GM18505 (cell line): ENCODE measurements around the gene KCNK1.

ENCODE experiments used
- ATAC-seq: cut with Tn5 transposase; IDR thresholded peaks from one replicate; pipeline ENCODE4 v1.9.1; 2021; ENCODE audit not compliant: unreplicated experiment
- POLR2A ChIP-seq: IDR thresholded peaks from 4 replicates; pipeline ENCODE4 v1.6.1; 2011; ENCODE audit warnings: borderline replicate concordance; ENCODE audit not compliant: insufficient read depth, insufficient read length; ENCODE audit errors: extremely low read depth

The KCNK1 gene

DNA sequence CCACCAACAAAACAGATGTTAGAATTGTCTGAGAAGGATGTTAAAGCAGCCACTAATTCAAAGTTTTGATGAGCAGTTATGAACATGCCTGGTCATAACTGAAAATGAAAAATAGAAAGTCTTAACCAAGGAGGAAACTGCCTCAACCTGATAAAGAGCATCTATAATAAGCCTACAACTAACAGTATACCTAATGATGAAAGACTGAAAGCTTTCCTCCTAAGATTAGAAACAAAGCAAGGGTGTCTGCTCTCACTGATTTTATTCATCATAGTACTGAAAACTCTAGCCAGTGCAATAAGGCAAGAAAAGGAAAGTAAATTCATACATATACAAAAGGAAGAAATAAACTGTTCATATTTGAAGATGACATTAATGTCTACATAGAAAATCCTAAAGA lies 82.0 kb downstream of the KCNK1 start:
- no peak for TF ChIP-seq POLR2A
- ATAC-seq: no peak

DNA sequence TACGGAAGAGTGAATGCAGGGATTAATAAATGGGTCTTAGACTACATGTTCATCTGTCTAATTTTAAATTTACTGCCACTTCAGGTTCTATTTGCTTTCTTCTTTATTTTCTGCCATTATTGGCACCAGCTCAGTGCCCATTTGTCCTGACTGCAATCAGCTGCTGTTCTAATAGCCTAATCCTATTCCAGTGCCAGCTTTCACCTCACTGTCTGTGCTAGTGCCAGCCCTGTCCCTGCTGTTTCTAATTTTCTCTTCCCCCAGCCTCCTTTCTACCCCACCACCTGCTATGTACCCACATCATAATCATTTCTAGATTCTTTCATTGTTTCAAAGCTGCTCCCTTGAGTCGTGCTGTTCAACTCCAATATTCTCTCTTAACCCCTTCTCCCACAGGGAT lies 86.4 kb downstream of the KCNK1 start:
- no peak for TF ChIP-seq POLR2A
- ATAC-seq: no peak

DNA sequence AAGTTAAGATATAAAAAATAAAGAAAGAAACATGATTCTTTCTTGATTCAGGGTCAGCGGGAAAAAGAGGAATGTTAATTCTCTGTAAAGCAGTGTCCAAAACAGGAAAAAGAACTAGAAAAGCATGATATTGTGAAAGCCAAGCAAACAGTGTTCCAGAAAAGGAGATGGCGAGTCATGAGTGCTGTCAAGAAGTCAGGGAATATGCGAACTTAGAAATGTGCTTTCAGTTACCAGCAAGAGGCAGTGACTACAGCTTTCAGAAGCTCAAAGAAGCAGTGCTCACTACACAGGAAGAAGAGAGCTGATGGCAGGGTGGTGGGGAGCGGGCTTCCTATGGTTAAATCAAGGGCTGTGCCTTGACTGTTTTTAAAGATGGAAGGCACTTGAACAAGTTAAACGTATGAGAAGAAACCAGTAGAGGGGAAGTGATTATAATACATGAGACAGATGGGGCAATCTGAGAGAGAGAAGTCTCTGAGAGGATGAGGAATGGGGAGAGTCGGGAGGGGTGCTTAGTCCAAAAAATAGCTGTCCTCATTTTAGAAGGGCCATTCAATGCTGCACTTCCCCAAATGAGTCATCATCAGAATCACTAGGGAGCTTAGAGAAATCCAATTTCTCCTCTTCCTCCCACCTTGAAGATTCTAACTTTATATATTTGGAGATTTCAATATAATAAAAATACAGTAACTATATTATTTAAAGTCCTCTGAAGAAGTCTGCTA lies 90.4 kb downstream of the KCNK1 start:
- TF ChIP-seq POLR2A: no peak
- no peak for ATAC-seq

DNA sequence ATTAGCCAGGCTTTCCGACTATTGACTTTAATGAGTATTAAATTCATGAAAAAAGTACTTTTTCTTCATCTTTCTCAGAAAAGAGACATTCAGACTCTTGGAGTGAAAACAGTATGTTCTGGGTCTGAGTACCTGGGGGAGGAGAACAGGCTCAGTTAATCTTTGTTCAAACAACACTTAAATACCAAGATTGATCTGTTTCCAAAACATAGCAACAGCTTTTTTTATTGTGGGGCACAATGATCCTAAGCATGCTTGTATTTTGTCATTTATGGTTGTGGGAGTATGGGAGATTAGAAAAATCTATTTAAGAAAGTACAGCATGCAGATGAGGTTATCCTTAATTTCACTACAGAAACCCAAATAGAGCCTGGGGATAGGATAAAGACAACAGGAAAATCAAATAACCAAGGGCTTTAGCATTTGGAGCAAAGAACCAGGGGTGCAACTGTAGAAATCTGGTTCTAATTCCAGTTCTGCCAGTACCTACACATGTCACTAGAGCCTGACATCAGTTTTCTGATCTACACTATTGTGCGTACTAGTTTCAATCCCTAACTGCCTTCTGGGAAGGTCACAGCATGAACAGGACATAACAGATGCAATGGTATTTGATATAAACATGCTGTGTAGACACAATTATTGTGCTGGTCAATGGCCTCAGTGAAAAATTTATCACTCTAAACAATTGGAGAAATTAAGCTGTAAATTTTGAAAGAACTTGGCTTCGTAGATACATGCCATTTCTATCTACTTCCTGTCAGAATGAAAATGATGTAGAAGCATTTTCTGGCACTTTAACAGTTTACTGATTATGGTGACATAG lies 91.2 kb downstream of the KCNK1 start:
- no peak for ATAC-seq

DNA sequence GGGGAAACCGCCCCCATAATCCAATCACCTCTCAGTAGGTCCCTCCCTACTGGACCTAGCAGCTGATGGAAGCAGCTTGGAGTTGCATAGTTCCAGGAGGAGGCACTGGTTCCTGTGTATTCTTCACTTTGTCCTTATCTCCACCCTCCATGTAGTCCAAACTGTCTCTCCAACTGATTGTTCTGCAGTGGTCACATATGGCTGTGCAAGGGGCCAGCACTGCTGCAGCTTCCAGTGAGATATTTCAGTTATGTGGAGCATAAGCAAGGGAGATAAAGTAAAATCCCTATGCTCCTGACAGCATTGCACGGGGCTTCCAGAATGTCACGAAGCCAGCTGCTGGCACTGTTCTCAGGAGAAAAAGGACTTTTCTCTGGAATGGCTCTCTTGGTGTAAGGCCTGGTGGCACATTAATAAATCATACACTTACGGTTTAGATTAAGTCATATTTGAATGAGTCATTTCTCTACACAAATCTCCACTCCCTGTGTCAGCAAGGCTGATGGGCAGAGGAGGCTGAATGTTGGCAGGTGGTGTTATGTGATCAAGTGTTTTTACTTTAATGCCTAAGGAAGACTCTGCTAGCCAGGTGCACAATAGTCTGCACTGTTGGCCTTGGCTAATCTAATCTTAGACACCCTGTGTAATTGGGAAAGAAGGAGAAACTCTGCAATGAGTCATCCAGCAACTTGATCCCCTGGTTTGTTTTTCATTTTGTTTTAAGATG lies 93.4 kb downstream of the KCNK1 start:
- no peak for TF ChIP-seq POLR2A
- no peak for ATAC-seq

More for the DNA sequence above, 91.2 kb downstream of the KCNK1 start:
- no peak for TF ChIP-seq POLR2A

DNA sequence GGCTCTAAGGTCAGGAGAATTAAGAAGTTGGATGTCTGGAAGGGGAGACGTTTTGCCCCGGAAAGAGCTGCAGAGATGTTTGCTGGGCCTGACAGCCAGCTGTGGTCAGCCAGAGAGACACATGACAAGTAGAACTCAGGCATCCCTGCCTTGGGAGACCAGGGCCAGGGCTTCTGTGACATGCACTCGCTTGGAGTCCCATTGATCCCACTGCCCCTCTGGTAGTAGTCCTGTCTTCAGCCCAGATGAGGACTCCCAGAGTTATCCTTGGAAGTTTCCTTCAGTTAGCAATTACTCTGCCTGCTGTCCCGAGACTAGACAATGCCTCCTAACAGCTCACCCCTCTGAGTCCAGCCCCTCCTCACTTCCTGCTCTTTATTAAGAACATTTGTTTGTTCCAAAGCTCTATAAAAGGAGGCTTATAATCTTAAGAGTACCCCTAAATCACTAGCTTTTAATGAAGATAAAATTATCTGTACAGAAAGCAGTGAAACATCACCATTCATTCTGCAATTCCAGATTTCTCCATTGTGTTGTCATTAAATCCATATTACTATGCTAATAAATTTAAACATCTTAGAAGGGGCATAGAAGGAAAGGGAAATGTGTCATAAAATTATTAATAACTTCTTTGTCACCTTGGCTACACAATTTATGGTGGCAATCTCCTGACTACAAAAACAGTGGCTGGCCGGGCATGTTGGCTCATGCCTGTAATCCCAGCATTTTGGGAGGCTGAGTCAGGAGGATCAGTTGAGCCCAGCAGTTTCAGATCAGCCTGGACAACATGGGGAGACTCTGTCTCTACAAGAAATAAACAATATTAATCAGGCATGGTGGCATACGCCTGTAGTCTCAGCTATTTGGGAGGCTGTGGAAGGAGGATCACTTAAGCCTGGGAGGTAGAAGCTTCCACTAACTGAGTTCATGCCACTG lies 94.2 kb downstream of the KCNK1 start:
- no peak for ATAC-seq
- no peak for TF ChIP-seq POLR2A

DNA sequence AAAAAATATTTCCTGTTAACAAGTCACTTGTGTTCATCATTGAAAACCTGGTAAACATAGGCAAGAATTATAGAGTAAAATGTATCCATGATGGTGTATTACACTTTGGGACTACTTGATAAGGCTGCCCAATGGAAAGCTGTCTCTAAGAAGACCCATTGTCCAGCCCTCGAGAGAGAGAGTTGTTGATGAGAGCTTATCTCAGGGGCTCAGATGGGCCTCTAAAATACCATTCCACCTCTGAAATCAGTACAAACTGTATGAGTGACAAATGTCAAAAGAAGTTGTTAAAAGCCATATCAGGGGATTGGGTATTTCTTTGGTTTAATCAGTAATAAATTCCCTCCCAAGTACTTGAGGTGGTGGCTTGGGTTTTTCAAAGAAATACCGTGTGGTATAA lies 96.1 kb downstream of the KCNK1 start:
- no peak for ATAC-seq
- TF ChIP-seq POLR2A: no peak

DNA sequence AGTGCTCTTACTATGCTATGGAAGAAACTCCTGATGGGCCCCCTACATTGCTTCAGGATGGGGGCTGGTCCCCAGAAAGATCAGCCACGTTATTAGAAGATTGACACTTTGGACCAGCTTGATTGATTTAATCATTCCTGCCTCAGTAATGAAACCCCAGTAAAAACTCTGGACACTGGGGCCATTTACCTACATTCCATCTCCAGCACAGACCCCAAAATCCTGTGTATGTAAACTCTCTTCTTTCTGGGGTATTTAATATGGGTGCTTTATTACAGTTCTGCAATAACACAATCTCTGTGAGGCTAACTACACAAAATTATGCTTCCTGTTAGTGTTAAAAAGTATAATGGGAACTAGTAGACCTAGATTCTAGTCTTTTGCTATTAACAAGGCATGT lies 96.6 kb downstream of the KCNK1 start:
- no peak for TF ChIP-seq POLR2A
- no peak for ATAC-seq

DNA sequence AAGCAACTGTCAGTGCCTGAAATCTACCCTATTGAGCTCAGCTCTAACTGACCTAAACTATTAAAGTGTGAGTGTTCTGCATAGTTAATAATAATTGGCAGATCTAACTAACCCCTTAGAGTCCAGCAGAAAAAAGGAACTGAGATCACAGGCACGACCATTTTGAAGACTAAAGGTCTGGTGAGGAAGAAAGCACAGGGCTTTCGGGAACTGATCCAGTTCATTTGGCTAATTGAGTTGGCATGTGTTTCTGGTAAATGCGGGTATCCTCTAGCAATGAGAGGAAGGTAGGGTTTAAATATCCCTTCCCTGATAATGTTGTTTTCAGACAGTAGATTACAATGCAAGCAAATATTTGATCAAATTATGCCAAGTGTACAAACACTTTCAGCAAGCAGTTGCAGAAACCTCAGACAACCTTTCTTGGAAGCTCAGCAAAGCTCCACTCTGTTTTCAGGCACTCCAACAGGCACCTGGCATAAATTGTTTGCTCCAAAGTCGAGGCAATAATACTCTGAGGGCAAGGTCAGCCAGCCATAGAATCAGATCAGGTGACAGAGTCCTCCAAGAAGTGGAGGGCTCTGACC lies 100.8 kb downstream of the KCNK1 start:
- TF ChIP-seq POLR2A: no peak
- no peak for ATAC-seq

DNA sequence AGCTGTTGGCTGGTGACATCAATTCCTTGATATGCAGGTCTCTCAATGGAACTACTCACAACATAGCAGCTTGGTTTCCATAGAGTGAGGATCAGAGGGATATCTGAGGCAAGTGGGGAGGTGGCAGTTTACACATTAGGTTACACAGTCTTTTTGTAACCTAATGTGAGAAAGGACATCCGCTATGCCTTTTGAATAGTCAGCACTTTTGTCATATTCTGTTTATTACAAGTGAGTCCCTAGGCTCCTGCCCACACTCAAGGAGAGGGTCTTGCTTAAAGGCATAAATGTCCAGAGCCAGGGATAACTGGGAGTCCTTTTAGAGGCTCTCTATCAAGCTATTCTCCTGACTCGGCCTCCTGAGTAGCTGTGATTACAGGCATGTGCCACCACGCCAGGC lies 104.2 kb downstream of the KCNK1 start:
- TF ChIP-seq POLR2A: no peak
- no peak for ATAC-seq

DNA sequence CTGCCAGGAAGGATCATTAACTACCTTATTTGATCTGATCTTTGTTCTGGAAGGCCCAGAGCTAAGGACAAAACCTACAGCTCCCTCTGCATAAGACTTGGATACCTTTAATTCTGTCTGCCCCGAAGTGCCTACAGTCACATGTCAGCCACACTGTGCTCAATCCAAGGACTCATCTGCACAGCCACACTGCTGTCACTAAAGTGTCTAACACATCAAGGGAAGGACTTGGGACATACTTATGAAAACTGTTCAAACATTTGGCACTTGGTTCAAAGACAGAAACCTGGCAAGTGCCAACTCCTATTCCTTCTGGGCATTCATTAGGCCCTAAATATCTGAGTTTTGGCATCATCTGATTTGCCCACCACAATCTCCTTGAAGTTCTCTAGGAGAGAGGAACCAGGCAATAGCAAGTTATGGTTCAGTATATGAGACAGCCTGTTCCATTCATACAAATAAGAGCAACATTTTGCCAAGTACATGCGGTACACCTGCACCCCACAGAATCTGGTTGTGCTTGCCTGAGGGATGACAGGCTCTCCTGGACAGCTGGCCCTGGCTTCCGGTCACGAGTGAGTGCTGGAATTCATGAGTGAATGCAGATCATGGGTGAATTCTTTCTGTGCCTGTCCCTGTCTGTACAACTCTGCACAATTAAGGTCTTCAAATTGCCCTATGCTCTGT lies 105.9 kb downstream of the KCNK1 start:
- no peak for TF ChIP-seq POLR2A
- no peak for ATAC-seq
